Measurements from ENCODE around the gene H19. TPM values are rescaled to one million over a fixed set of nuclear protein-coding genes. Genes with fewer than 3 reads are reported as not detected.

H19 gene
- total RNA-seq, 2 experiments from 2014 or later = not detected

- no peaks in the 10 kb centered on the region for H3K9me3 Mint-ChIP-seq
- Histone ChIP-seq H3K4me1 (ENCODE audit: insufficient read depth, low read length) (no peaks in the 10 kb centered on the region), H3K9me3 (ENCODE audit: control insufficient read depth in 1 of 2, insufficient read depth in 1 of 2, low read length in 2 of 2) (no peaks in the 10 kb centered on the region), H3K36me3 (ENCODE audit: insufficient read depth, low read length) (no peaks in the 10 kb centered on the region), H3K27ac (ENCODE audit: low read depth in 1 of 2, low read length in 2 of 2) (no peak overlapping the region), H3K4me3 (ENCODE audit: low read length) (no peak overlapping the region), H3K27me3 (ENCODE audit: control insufficient read depth in 1 of 2, insufficient read depth in 2 of 2, low read length in 2 of 2) (no peaks in the 10 kb centered on the region)
- DNase-seq (no peak), ATAC-seq (ENCODE audit: poor library complexity) (no peak)
- intact Hi-C loops (cut with DNase I, micrococcal nuclease) = no loop called here
- no peak for TF ChIP-seq CTCF (IDR thresholded peaks at IDR 0.05)
- H3K27me3 Mint-ChIP-seq = no peaks in the 10 kb centered on the region
- no peak overlapping the region for H3K4me3 Mint-ChIP-seq
- H3K4me1 Mint-ChIP-seq (ENCODE audit: low read depth) = no peaks in the 10 kb centered on the region
- no peaks in the 10 kb centered on the region for H3K36me3 Mint-ChIP-seq (ENCODE audit: low read depth)
- H3K27ac Mint-ChIP-seq = no peak overlapping the region
- ChIA-PET CTCF (no interaction called here), POLR2A (no interaction called here)
Measured at GRCh38 chr11:1989953-1990352, 7.7 kb downstream of the H19 start.

GRCh38 chr11:1988667-1989317 lies 8.8 kb downstream of the H19 start:
- Histone ChIP-seq H3K9me3 (ENCODE audit: control insufficient read depth in 1 of 2, insufficient read depth in 1 of 2, low read length in 2 of 2) (no peaks in the 10 kb centered on the region), H3K4me1 (ENCODE audit: insufficient read depth, low read length) (no peaks in the 10 kb centered on the region), H3K27ac (ENCODE audit: low read depth in 1 of 2, low read length in 2 of 2) (no peak overlapping the region), H3K4me3 (ENCODE audit: low read length) (no peak overlapping the region), H3K36me3 (ENCODE audit: insufficient read depth, low read length) (no peaks in the 10 kb centered on the region), H3K27me3 (ENCODE audit: control insufficient read depth in 1 of 2, insufficient read depth in 2 of 2, low read length in 2 of 2) (no peaks in the 10 kb centered on the region)
- ATAC-seq (ENCODE audit: poor library complexity) = no peak
- H3K4me3 Mint-ChIP-seq = no peak overlapping the region
- H3K27ac Mint-ChIP-seq = no peak overlapping the region
- no peak for TF ChIP-seq CTCF (IDR thresholded peaks at IDR 0.05)
- no peak for DNase-seq
- H3K9me3 Mint-ChIP-seq = no peaks in the 10 kb centered on the region
- ChIA-PET POLR2A (no interaction called here), CTCF (no interaction called here)
- no peaks in the 10 kb centered on the region for H3K27me3 Mint-ChIP-seq
- no peaks in the 10 kb centered on the region for H3K4me1 Mint-ChIP-seq (ENCODE audit: low read depth)
- H3K36me3 Mint-ChIP-seq (ENCODE audit: low read depth) = no peaks in the 10 kb centered on the region
- intact Hi-C loops (cut with DNase I, micrococcal nuclease) = no loop called here

- no peak overlapping the region for H3K4me3 ChIP-seq (ENCODE audit: low read length)
- no peaks in the 10 kb centered on the region for H3K4me1 ChIP-seq (ENCODE audit: insufficient read depth, low read length)
- no peaks in the 10 kb centered on the region for H3K36me3 Mint-ChIP-seq (ENCODE audit: low read depth)
- no peak overlapping the region for H3K27ac Mint-ChIP-seq
- TF ChIP-seq CTCF (IDR thresholded peaks at IDR 0.05) = no peak
- H3K9me3 Mint-ChIP-seq = no peaks in the 10 kb centered on the region
- POLR2A ChIA-PET = no interaction called here
- no peak overlapping the region for H3K27ac ChIP-seq (ENCODE audit: low read depth in 1 of 2, low read length in 2 of 2)
- intact Hi-C loops (cut with DNase I, micrococcal nuclease) = no loop called here
- H3K4me1 Mint-ChIP-seq (ENCODE audit: low read depth) = no peaks in the 10 kb centered on the region
- CTCF ChIA-PET = no interaction called here
- ATAC-seq (ENCODE audit: poor library complexity) = no peak
- H3K36me3 ChIP-seq (ENCODE audit: insufficient read depth, low read length) = no peaks in the 10 kb centered on the region
- H3K27me3 Mint-ChIP-seq = no peaks in the 10 kb centered on the region
- H3K27me3 ChIP-seq (ENCODE audit: control insufficient read depth in 1 of 2, insufficient read depth in 2 of 2, low read length in 2 of 2) = no peaks in the 10 kb centered on the region
- no peak overlapping the region for H3K4me3 Mint-ChIP-seq
- DNase-seq = no peak
- no peaks in the 10 kb centered on the region for H3K9me3 ChIP-seq (ENCODE audit: control insufficient read depth in 1 of 2, insufficient read depth in 1 of 2, low read length in 2 of 2)
Measured at GRCh38 chr11:1988174-1988573, 9.5 kb downstream of the H19 start.

All from CD4-positive, alpha-beta T cell (primary cell).